GM18505 (cell line): ENCODE data around the gene FNDC1.

Source experiments
- ATAC-seq: cut with Tn5 transposase; IDR thresholded peaks from one replicate; pipeline ENCODE4 v1.9.1; 2021; ENCODE audit not compliant: unreplicated experiment
- POLR2A ChIP-seq: IDR thresholded peaks from 4 replicates; pipeline ENCODE4 v1.6.1; 2011; ENCODE audit warnings: borderline replicate concordance; ENCODE audit not compliant: insufficient read depth, insufficient read length; ENCODE audit errors: extremely low read depth

Gene FNDC1

GRCh38 chr6:159238920-159239558 lies 69.8 kb downstream of the FNDC1 start:
- ATAC-seq = no peak
- TF ChIP-seq POLR2A = no peak

GRCh38 chr6:159249128-159249527 lies 79.9 kb downstream of the FNDC1 start:
- ATAC-seq = no peak
- no peak for TF ChIP-seq POLR2A

DNA sequence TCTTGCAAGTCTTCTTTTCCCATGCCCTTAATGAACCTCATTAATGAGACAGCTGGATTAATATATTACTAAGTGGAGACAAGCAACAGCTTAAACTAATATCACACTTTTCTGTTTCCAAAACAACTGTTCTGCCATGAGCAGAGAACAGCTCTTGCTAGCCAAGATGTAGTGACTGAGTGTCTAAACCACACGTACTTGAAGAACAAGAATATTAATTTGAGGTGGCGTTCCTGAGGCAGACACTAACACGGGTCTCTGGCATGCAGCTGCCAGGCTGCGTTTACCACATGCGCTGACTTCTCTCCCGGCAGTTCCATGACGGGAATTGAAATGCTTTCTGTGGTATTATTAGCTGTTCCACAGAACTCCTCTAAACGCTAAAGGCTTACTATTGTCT lies 80.6 kb downstream of the FNDC1 start:
- no peak for TF ChIP-seq POLR2A
- ATAC-seq = no peak

DNA sequence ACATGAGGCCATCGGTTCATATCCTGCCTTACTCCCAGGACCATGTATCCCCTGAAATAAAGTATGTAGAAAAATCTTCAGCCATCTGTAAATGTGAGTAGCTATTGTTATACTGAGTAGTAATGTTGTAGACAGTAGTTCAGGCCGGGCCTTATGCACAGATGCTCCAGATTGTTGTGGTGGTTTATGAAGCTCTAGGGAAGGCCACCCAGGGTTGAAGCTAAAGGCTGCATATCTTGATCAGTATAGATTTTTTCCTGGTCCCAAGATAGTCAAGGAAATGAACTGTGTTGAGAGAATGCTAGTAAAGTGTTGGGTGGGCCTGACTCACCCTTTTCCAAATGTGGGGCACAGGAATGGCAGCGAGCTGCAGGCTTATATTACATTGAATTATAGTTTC lies 81.4 kb downstream of the FNDC1 start:
- TF ChIP-seq POLR2A = no peak

GRCh38 chr6:159252955-159253508 lies 83.8 kb downstream of the FNDC1 start:
- ATAC-seq = no peak
- no peak for TF ChIP-seq POLR2A

More for the DNA sequence above, 81.4 kb downstream of the FNDC1 start:
- ATAC-seq = no peak

- no peak for ATAC-seq
- no peak for TF ChIP-seq POLR2A
Observed at GRCh38 chr6:159254186-159254585, 85.0 kb downstream of the FNDC1 start.

DNA sequence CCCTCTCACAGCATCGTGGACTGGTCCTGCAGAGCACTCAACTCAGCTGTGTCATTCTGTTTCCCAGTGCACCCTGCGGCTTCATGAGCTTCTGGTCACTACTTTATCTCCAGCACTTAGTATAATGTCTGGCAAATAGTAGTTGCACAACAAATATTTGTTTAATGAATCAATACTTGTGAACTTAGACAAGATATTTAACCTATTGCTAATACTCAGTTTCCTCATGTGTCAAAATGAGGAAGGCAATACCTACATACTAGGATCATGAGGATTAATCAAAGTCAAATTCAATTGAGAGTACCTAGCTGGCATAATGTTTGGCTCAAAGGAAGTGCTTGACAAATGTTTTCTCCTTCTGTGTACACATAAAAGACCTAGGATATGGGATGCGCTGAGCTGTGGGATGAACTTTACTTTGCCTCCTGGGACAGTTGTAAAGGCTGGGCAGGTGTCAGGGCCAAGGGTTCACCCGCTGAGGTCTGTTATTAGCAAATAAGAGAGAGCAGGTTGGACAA lies 86.3 kb downstream of the FNDC1 start:
- no peak for TF ChIP-seq POLR2A
- ATAC-seq = no peak

DNA sequence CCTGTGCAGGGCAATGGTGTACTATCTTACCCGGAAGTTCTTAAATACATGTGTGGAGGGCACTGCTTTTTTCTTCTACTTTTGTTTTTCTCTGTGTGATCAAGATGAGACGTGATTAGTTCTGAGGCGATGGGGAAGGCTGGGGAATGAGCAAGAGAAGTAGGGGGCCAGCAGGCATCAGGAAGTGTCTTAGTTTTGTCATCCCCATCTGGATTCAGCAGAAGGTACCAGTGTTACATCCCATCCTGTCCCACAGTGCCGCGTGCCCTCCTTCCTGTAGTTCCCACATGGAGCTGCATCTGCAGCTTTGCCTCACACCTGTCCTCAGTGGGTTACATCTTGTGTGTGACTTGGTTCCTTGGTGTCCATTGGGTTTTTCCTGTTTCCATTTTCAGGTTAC lies 86.9 kb downstream of the FNDC1 start:
- no peak for ATAC-seq
- no peak for TF ChIP-seq POLR2A

DNA sequence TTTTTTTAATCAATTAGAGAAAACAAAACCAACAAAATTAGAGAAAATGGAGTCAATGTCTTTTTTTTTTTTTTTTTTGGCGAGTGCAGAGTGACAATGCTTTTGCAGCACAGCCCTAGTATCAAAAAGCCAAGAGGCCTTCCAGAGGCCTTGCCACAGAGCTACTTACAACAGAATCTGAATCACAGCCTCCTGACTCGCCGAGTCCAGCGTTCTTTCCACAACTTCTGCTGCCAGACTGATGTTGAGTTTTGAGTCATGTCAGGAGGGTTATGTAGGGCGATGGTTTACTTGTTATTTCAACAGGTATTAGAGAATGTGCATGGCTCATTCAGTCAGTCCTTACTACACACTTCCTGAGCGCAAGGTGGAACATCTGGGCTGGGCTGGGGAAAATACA lies 88.6 kb downstream of the FNDC1 start:
- TF ChIP-seq POLR2A = no peak
- ATAC-seq = no peak

- no peak for ATAC-seq
- no peak for TF ChIP-seq POLR2A
Observed at GRCh38 chr6:159259441-159260125, 90.4 kb downstream of the FNDC1 start.

DNA sequence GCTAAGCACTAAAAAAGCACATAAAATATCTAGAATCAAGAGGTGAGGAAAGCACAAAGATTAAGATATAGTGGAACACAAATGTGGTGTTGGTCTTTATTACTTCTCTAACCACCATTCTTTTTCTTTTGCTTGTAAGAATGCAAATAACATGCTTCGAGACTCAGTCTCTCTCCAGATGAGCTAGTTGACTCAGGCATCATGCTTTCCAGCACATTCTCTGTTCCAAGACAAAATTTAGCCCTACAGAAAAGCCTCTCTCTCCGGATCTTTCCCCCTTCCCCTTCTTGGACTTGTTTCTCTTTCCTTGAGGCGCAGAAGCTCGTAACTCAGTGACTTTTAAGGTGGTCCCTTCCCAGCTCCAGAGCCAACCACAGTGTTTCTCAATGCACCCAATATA lies 91.0 kb downstream of the FNDC1 start:
- no peak for ATAC-seq
- TF ChIP-seq POLR2A = no peak

- ATAC-seq = no peak
- TF ChIP-seq POLR2A = no peak
Observed at GRCh38 chr6:159261995-159262394, 92.8 kb downstream of the FNDC1 start.

DNA sequence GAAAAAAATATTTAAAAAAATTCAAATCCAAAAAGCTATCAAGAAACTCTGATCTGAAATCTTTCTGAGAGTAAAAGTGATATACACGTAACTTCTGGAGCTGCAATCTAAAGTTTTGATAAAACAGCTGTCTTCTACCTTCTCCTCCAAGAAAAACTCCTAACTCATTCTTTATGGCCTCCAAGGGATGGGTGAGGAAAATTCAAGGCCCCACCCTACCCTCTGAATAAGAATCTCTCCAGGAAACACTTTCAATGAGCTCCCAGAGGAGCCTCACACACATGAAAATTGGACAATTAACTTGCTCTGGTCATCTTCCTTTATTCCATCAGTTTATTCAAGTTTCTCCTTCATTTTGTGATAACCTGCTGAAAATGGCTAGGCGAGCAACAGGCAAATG lies 93.4 kb downstream of the FNDC1 start:
- TF ChIP-seq POLR2A = no peak
- no peak for ATAC-seq

- no peak for ATAC-seq
- TF ChIP-seq POLR2A = no peak
Observed at GRCh38 chr6:159267165-159267564, 98.0 kb downstream of the FNDC1 start.
